Measurements from ENCODE around the gene ATP5MG.

- no peak for TF ChIP-seq CTCF (optimal IDR thresholded peaks at IDR 0.05 in 1 of 3, IDR thresholded peaks at IDR 0.05 in 1 of 3, conservative IDR thresholded peaks at IDR 0.05 in 1 of 3; ENCODE audit: extremely low read depth in 1 of 3, insufficient read depth in 2 of 3, low read length in 3 of 3)
- TF ChIP-seq EZH2 (IDR thresholded peaks at IDR 0.05; ENCODE audit: low read length), result no peak
Observed at GRCh38 chr11:118370774-118371173, 30.6 kb upstream of the ATP5MG start.
